Measurements from ENCODE around the gene FUT9. TPM values are rescaled to one million over a fixed set of nuclear protein-coding genes. Genes with fewer than 3 reads are reported as not detected.

FUT9 gene
- total RNA-seq, 1 donor from 2014 or later, result 0.03 TPM

GRCh38 chr6:96065213-96065612 is 49.4 kb downstream of the FUT9 start:
- intact Hi-C loops (cut with DNase I), result no loop called here
- no peak for DNase-seq (ENCODE audit: low spot score)

GRCh38 chr6:96066376-96066775 is 50.6 kb downstream of the FUT9 start:
- intact Hi-C loops (cut with DNase I), result no loop called here
- no peak for DNase-seq (ENCODE audit: low spot score)

GRCh38 chr6:96073555-96073954 is 57.8 kb downstream of the FUT9 start:
- DNase-seq (ENCODE audit: low spot score), result no peak
- intact Hi-C loops (cut with DNase I), result no loop called here

- intact Hi-C loops (cut with DNase I), result no loop called here
- no peak for DNase-seq (ENCODE audit: low spot score)
Measured at GRCh38 chr6:96074006-96074405, 58.2 kb downstream of the FUT9 start.

GRCh38 chr6:96075826-96076225 is 60.1 kb downstream of the FUT9 start:
- intact Hi-C loops (cut with DNase I), result no loop called here
- DNase-seq (ENCODE audit: low spot score), result no peak

GRCh38 chr6:96086745-96087144 is 71.0 kb downstream of the FUT9 start:
- intact Hi-C loops (cut with DNase I), result no loop called here
- no peak for DNase-seq (ENCODE audit: low spot score)

- intact Hi-C loops (cut with DNase I), result no loop called here
- no peak for DNase-seq (ENCODE audit: low spot score)
Measured at GRCh38 chr6:96089173-96089572, 73.4 kb downstream of the FUT9 start.

- DNase-seq (ENCODE audit: low spot score), result no peak
- intact Hi-C loops (cut with DNase I), result no loop called here
Measured at GRCh38 chr6:96094077-96094476, 78.3 kb downstream of the FUT9 start.

GRCh38 chr6:96099069-96099468 is 83.3 kb downstream of the FUT9 start:
- intact Hi-C loops (cut with DNase I), result no loop called here

GRCh38 chr6:96101564-96101963 is 85.8 kb downstream of the FUT9 start:
- intact Hi-C loops (cut with DNase I), result no loop called here
- no peak for DNase-seq (ENCODE audit: low spot score)

More at GRCh38 chr6:96099069-96099468, 83.3 kb downstream of the FUT9 start:
- no peak for DNase-seq (ENCODE audit: low spot score)

- DNase-seq (ENCODE audit: low spot score), result no peak
- intact Hi-C loops (cut with DNase I), result no loop called here
Measured at GRCh38 chr6:96104910-96105309, 89.1 kb downstream of the FUT9 start.

- no peak for DNase-seq (ENCODE audit: low spot score)
Measured at GRCh38 chr6:96110878-96111277, 95.1 kb downstream of the FUT9 start.

GRCh38 chr6:96116674-96117073 is 100.9 kb downstream of the FUT9 start:
- intact Hi-C loops (cut with DNase I), result no loop called here
- DNase-seq (ENCODE audit: low spot score), result no peak

More at GRCh38 chr6:96110878-96111277, 95.1 kb downstream of the FUT9 start:
- intact Hi-C loops (cut with DNase I), result no loop called here

- intact Hi-C loops (cut with DNase I), result no loop called here
- no peak for DNase-seq (ENCODE audit: low spot score)
Measured at GRCh38 chr6:96124778-96125177, 109.0 kb downstream of the FUT9 start.

GRCh38 chr6:96138406-96138805 is 122.6 kb downstream of the FUT9 start:
- intact Hi-C loops (cut with DNase I), result no loop called here
- DNase-seq (ENCODE audit: low spot score), result no peak

- intact Hi-C loops (cut with DNase I), result no loop called here
- no peak for DNase-seq (ENCODE audit: low spot score)
Measured at GRCh38 chr6:96142142-96142541, 126.4 kb downstream of the FUT9 start.

GRCh38 chr6:96150431-96150830 is 134.7 kb downstream of the FUT9 start:
- no peak for DNase-seq (ENCODE audit: low spot score)
- intact Hi-C loops (cut with DNase I), result no loop called here

GRCh38 chr6:96151707-96152106 is 135.9 kb downstream of the FUT9 start:
- DNase-seq (ENCODE audit: low spot score), result no peak
- intact Hi-C loops (cut with DNase I), result no loop called here

- intact Hi-C loops (cut with DNase I), result no loop called here
Measured at GRCh38 chr6:96152114-96152708, 136.4 kb downstream of the FUT9 start.

GRCh38 chr6:96153775-96154174 is 138.0 kb downstream of the FUT9 start:
- DNase-seq (ENCODE audit: low spot score), result no peak
- intact Hi-C loops (cut with DNase I), result no loop called here

More at GRCh38 chr6:96152114-96152708, 136.4 kb downstream of the FUT9 start:
- no peak for DNase-seq (ENCODE audit: low spot score)

GRCh38 chr6:96156425-96156824 is 140.7 kb downstream of the FUT9 start:
- no peak for DNase-seq (ENCODE audit: low spot score)

GRCh38 chr6:96157018-96157565 is 141.3 kb downstream of the FUT9 start:
- intact Hi-C loops (cut with DNase I), result no loop called here

More at GRCh38 chr6:96156425-96156824, 140.7 kb downstream of the FUT9 start:
- intact Hi-C loops (cut with DNase I), result no loop called here

More at GRCh38 chr6:96157018-96157565, 141.3 kb downstream of the FUT9 start:
- no peak for DNase-seq (ENCODE audit: low spot score)

All from cardiac septum (tissue), 1 donor.